Mucosa of rectum (tissue), 2 donors: ENCODE data around the gene U2SURP.

ENCODE experiments used
- H3K27ac ChIP-seq, 2 donors: one replicate each; pipeline ENCODE4 v1.7.0; 2013; ENCODE audit warnings: inconsistent platforms in 2 of 2, low read depth in 2 of 2, low read length in 2 of 2
- H3K27me3 ChIP-seq, 2 donors: one replicate each; pipeline ENCODE4 v1.7.0; 2013; ENCODE audit warnings: low read length in 2 of 2; ENCODE audit not compliant: control insufficient read depth in 2 of 2, insufficient read depth in 2 of 2
- H3K36me3 ChIP-seq, 2 donors: one replicate each; pipeline ENCODE4 v1.7.0; 2013; ENCODE audit warnings: low read length in 2 of 2; ENCODE audit not compliant: control insufficient read depth in 2 of 2, insufficient read depth in 2 of 2
- H3K4me1 ChIP-seq, 2 donors: one replicate each; pipeline ENCODE4 v1.7.0; 2013; ENCODE audit warnings: low read length in 2 of 2, mild to moderate bottlenecking in 1 of 2; ENCODE audit not compliant: control insufficient read depth in 2 of 2, insufficient read depth in 2 of 2
- H3K4me3 ChIP-seq, 2 donors: one replicate each; pipeline ENCODE4 v1.7.0; 2013; ENCODE audit warnings: low read length in 2 of 2
- H3K9ac ChIP-seq, 2 donors: one replicate each; pipeline ENCODE4 v1.7.0; 2013; ENCODE audit warnings: low read length in 2 of 2, low read depth in 1 of 2, mild to moderate bottlenecking in 1 of 2
- H3K9me3 ChIP-seq, 2 donors: one replicate each; pipeline ENCODE4 v1.7.0; 2013; ENCODE audit warnings: low read length in 2 of 2; ENCODE audit not compliant: control insufficient read depth in 2 of 2
- donor health status: healthy.
- donor health status: Normal muscosa, but diverticular disease.

U2SURP gene

GRCh38 chr3:143081365-143081764 is 80.0 kb downstream of the U2SURP start:
- H3K27ac ChIP-seq = no peak overlapping the region
- no peaks in the 10 kb centered on the region for H3K4me1 ChIP-seq
- H3K9ac ChIP-seq = no peak overlapping the region
- H3K9me3 ChIP-seq = no peaks in the 10 kb centered on the region
- no peaks in the 10 kb centered on the region for H3K36me3 ChIP-seq
- H3K4me3 ChIP-seq = peak overlapping the region in 1 of 2 donors; percentile 31
- no peaks in the 10 kb centered on the region for H3K27me3 ChIP-seq

DNA sequence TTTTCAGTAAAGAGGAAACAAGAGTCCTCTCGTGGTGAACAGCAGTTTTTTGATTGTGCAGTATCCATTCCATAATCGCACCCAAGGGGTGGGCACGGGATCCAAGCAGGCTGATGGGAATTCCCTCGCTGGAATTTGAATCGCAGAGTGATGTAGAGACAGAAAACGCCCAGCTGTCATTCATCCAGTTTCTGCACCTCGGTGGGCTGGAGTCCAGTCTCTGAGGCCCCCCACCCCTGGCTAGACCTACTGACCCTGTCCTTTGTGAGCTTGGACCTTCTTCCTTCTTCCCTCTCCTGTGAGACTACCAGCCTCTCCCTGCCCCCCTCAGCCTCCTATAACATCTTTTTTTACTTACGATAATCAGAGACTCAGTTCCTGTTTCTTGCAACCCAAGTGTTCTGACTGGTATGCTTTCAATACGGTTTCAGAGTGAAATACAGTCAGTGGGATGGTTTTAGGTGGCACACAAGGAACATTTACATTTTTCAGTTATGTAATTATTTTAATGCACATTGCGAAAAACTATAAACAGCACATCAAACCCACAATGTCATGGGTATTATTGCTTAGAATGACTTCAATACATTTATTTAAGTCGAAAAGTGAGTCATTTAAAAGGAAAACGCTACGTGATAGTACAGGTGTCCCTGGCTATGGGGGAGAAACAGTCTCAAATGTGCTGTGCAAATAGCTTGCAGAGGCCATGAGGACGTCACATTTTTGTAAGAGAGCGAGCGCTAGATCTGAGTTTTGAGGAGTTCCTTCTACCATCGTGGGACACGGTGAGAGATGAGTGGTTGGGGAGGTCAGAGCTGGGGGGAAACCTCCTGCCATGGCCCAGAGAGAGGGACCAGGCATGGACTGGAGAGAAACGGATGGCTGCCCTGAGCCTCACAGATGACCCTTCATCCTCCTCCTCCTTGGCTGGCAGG is 80.7 kb downstream of the U2SURP start:
- H3K27ac ChIP-seq = peak overlapping the region in 1 of 2 donors; percentile 34

GRCh38 chr3:143083781-143084180 is 82.4 kb downstream of the U2SURP start:
- H3K27ac ChIP-seq = no peak overlapping the region
- no peaks in the 10 kb centered on the region for H3K36me3 ChIP-seq
- H3K27me3 ChIP-seq = no peaks in the 10 kb centered on the region
- H3K4me3 ChIP-seq = no peak overlapping the region
- no peak overlapping the region for H3K9ac ChIP-seq
- no peaks in the 10 kb centered on the region for H3K4me1 ChIP-seq
- no peaks in the 10 kb centered on the region for H3K9me3 ChIP-seq

More for the DNA sequence above, 80.7 kb downstream of the U2SURP start:
- Histone ChIP-seq H3K27me3 (no peaks in the 10 kb centered on the region), H3K9me3 (no peaks in the 10 kb centered on the region), H3K4me1 (no peaks in the 10 kb centered on the region), H3K9ac (peak overlapping the region in 1 of 2 donors; percentile 41), H3K4me3 (peak overlapping the region in 1 of 2 donors; percentile 31), H3K36me3 (no peaks in the 10 kb centered on the region)

- H3K27ac ChIP-seq = no peak overlapping the region
- no peaks in the 10 kb centered on the region for H3K4me1 ChIP-seq
- no peaks in the 10 kb centered on the region for H3K36me3 ChIP-seq
- H3K9me3 ChIP-seq = no peaks in the 10 kb centered on the region
- no peak overlapping the region for H3K9ac ChIP-seq
- H3K4me3 ChIP-seq = no peak overlapping the region
- H3K27me3 ChIP-seq = no peaks in the 10 kb centered on the region
Measured at GRCh38 chr3:143084856-143085731, 83.7 kb downstream of the U2SURP start.

GRCh38 chr3:143088835-143089234 is 87.5 kb downstream of the U2SURP start:
- no peaks in the 10 kb centered on the region for H3K9me3 ChIP-seq
- H3K4me3 ChIP-seq = no peak overlapping the region
- H3K27ac ChIP-seq = no peak overlapping the region
- H3K36me3 ChIP-seq = no peaks in the 10 kb centered on the region
- no peak overlapping the region for H3K9ac ChIP-seq
- H3K4me1 ChIP-seq = no peaks in the 10 kb centered on the region
- H3K27me3 ChIP-seq = no peaks in the 10 kb centered on the region

GRCh38 chr3:143089965-143090364 is 88.6 kb downstream of the U2SURP start:
- no peak overlapping the region for H3K4me3 ChIP-seq
- no peaks in the 10 kb centered on the region for H3K36me3 ChIP-seq

GRCh38 chr3:143090486-143090885 is 89.1 kb downstream of the U2SURP start:
- H3K4me3 ChIP-seq = no peak overlapping the region
- no peaks in the 10 kb centered on the region for H3K36me3 ChIP-seq
- no peak overlapping the region for H3K9ac ChIP-seq
- H3K27me3 ChIP-seq = no peaks in the 10 kb centered on the region
- no peak overlapping the region for H3K27ac ChIP-seq
- no peaks in the 10 kb centered on the region for H3K9me3 ChIP-seq
- H3K4me1 ChIP-seq = no peaks in the 10 kb centered on the region

More at GRCh38 chr3:143089965-143090364, 88.6 kb downstream of the U2SURP start:
- no peaks in the 10 kb centered on the region for H3K4me1 ChIP-seq
- H3K9ac ChIP-seq = no peak overlapping the region
- H3K27ac ChIP-seq = no peak overlapping the region
- no peaks in the 10 kb centered on the region for H3K27me3 ChIP-seq
- no peaks in the 10 kb centered on the region for H3K9me3 ChIP-seq

DNA sequence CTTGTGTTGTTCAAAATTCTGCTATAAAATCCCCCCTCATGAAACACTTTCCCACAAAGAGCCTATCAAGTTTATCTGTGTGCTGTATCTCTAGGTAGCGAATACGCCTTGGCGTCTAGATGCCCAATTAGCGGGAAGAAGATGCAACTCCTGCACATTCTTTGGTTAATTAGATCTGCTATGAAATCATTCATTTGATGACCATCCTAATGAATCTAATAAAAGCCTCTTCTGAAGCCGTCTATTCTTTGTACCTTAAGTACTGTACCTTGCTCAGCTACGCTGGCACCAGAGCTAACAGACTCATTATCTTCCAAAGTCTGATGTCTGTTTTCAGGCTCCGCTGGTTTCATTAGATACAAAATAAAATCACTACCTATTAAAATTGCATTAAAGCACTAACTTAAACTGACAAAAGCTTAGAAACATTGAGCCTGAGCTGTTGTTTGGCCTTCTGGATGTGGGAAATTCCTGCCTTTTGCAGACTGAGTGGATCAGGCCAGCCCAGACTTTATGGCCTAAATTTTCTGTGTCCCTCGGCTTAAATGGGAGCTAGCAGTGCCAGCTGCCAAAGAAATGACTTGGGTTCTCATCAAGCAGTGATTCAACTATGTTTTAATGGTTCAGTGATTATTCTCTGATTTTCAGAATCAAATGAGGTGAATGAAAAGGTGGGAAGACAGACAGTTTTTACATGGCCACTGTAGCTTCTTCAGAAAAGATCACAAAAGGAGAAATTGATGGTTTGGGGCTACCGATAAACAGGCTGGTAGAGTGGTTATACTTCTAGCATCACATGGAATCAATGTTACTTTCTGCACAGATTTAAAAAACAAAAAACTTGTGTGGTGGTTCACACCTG is 89.8 kb downstream of the U2SURP start:
- Histone ChIP-seq H3K27ac (no peak overlapping the region), H3K9me3 (no peaks in the 10 kb centered on the region), H3K27me3 (no peaks in the 10 kb centered on the region), H3K36me3 (no peaks in the 10 kb centered on the region), H3K4me1 (no peaks in the 10 kb centered on the region), H3K4me3 (no peak overlapping the region), H3K9ac (no peak overlapping the region)

DNA sequence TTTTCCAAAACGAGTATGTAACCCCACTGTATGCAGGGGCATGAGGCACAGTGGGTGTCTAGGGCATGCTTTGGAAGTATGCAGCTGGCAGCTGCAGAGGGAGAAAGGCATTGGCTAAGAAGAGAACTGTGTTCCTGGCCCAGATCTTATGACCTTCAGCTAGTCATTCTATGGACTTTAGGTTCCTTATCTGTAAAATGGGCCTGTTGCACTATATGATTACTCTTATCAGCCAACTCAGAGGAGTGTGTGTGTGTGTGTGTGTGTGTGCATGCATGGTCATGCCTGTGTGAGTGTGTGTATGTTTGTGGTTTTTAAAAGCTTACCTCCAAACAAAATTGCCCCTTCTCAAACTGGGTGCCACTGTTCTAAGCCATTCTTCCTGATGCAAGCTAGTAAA is 90.8 kb downstream of the U2SURP start:
- no peaks in the 10 kb centered on the region for H3K36me3 ChIP-seq
- no peaks in the 10 kb centered on the region for H3K9me3 ChIP-seq
- H3K9ac ChIP-seq = no peak overlapping the region
- no peak overlapping the region for H3K27ac ChIP-seq
- no peaks in the 10 kb centered on the region for H3K4me1 ChIP-seq
- H3K27me3 ChIP-seq = no peaks in the 10 kb centered on the region
- H3K4me3 ChIP-seq = no peak overlapping the region
